Measurements from ENCODE around the gene SLC4A9.
A peak's percentile ranks its signal among the peaks of the same experiment; 100 is the strongest.
"Not testable (repeated sequence)": the region's sequence is repeated elsewhere in the genome, so short reads cannot be mapped to it uniquely, and the experiment has no call there.

SLC4A9 gene

GRCh38 chr5:140402258-140403074, 42.5 kb downstream of the SLC4A9 start:
- DNase-seq = peak; percentile 68

GRCh38 chr5:140403613-140404012, 43.6 kb downstream of the SLC4A9 start:
- DNase-seq = no peak

DNA sequence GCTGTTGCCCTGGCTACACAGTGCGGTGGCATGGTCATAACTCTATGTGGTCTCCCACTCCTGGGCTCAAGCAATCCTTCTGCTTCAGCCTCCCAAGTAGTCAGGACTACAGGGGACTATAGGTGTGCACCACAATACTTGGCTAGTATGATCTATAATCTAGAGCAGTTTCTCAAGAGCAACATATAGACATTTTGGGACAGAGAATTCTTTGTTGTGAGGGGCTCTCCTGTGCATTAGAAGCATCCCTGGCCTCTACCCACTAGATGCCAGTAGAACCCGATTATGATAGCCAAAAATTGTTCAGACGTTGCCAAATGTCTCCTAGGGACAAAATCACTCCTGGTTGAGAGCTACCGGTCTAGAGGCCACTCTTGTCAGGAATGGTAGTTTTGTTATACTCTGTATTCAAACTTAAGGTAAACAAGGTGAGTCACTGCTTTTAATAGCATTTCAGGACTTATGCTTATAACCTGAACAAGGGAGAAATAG, 48.8 kb downstream of the SLC4A9 start:
- DNase-seq = no peak

DNA sequence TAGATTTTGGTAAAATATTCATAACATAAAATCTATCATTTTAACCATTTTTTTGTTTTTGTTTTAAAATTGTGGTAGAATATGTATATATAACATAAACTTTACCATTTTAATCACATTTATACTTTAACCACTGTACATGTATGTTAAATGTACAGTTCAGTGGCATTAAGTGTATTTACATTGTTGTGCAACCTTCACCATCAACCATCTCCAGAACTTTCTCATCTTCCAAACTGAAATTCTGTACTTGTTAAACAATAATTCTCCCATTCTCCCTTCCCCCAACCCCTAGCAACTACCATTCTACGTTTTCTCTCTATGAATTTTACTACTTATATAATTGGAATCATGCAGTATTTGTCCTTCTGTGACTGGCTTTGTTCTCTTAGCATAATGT, 53.2 kb downstream of the SLC4A9 start:
- no peak for DNase-seq

DNA sequence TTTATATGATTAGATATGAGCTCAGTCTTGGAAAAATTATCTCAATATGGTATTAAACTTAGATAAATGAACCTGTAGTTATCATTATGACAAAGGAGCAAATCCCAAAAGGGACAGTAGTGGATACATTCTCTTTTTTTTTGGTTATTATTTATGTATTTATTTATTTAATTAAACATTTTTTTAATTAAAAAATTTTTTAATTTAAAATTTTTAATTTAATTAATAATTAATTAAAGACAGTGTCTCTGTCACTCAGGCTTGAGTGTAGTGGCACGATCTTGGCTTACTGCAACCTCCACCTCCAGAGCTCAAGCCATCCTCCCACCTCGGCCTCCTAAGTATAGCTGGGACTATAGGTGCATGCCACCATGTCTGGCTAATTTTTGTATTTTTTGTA, 57.2 kb downstream of the SLC4A9 start:
- no peak for DNase-seq

- DNase-seq = no peak
Measured at GRCh38 chr5:140418862-140419520, 59.0 kb downstream of the SLC4A9 start.

GRCh38 chr5:140420226-140420570, 60.2 kb downstream of the SLC4A9 start:
- no peak for DNase-seq

GRCh38 chr5:140420665-140421361, 60.8 kb downstream of the SLC4A9 start:
- no peak for DNase-seq

DNA sequence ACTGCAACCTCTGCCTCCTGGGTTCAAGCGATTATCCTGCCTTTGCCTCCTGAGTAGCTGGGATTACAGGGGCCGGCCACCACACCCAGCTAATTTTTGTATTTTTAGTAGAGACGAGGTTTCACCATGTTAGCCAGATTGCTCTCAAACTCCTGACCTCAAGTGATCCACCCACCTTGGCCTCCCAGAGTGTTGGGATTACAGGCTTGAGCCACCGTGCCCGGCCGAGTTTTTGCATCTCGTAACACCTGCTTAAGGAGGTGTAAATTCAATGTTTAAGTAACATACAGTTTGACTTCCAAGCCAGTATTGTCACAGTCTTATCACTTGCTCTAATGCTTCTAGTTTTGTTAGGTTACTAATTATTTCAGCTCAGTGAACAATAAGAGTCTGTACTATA, 61.4 kb downstream of the SLC4A9 start:
- DNase-seq = not testable (repeated sequence)

DNA sequence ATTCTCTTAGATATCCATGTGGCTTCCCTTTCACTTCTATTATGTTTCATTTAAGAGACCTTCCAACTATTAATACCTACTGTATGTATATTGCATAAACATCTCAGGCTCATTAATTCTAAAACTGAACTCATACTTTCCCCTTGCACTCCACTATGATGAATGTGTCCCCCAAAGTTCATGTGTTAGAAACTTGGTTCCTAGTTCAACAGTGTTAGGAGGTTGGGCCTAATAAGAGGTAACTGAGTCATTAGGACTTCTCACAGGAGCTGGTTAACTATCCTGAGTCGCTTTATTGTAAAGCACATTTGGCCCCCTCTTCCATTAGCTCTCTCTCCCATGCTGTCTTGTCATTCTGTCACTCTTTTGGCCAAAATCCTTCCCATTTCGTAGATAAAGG, 63.6 kb downstream of the SLC4A9 start:
- DNase-seq = no peak

DNA sequence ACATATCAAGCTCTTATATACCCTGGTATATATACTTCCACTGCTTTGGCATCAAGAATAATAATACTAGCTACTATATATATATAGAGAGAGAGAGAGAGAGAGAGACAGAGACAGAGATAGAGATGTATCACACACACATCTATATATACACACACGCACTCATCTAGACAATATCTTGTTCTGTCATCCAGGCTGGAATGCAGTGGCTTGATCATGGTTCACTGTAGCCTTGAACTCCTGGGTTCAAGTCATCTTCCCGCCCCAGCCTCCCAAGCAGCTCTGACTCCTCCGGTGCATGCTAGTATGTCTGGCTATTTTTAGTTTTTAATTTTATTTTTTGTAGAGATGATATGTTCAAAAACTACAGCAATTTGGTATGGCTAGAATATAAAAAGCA, 64.1 kb downstream of the SLC4A9 start:
- DNase-seq = no peak
